GM20000 (cell line): ENCODE measurements around the gene ENO1.
A peak's percentile ranks its signal among the peaks of the same experiment; 100 is the strongest.

ENCODE experiments used
- DNase-seq: peaks from one replicate; pipeline ENCODE4 v3.0.0; 2012; ENCODE audit warnings: low spot score
- CTCF ChIP-seq: IDR thresholded peaks from 2 replicates; pipeline ENCODE4 v1.5.1; 2012; ENCODE audit warnings: mild to moderate bottlenecking, control low read depth; ENCODE audit errors: extremely low read depth, missing control alignments

The ENO1 gene

DNA sequence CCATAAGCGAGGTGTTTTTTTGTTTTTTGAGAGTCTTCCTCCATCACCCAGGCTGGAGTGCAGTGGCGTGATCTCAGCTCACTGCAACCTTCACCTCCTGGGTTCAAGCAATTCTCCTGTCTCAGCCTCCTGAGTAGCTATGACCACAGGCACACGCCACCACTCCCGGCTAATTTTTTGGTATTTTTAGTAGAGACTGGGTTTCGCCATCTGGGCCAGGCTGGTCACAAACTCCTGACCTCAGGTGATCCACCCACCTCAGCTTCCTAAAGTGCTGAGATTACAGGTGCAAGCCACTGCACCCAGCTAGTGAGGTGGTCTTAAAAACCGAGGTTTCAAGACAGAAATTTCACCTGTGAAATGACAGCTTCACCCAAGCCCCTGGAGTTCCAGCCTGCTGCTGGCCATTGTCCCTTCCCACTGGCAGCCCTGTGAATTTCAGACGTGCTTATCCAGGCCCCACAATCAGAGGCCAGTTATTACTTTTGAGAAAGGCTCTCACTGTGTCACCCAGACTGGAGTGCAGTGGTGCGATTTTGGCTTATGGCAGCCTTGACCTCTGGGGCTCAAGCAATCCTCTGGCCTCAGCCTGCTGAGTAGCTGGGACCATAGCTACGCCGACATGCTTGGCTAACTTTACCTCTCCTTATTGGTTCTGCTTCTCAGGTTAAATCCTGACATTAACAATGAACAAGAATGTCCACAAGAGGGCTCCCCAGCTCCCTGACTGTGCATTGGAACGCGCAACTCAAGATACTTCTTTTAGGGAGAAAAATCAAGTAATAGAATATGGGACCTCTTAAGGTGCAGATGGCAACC lies 19.4 kb downstream of the ENO1 start:
- TF ChIP-seq CTCF, result no peak
- no peak for DNase-seq

DNA sequence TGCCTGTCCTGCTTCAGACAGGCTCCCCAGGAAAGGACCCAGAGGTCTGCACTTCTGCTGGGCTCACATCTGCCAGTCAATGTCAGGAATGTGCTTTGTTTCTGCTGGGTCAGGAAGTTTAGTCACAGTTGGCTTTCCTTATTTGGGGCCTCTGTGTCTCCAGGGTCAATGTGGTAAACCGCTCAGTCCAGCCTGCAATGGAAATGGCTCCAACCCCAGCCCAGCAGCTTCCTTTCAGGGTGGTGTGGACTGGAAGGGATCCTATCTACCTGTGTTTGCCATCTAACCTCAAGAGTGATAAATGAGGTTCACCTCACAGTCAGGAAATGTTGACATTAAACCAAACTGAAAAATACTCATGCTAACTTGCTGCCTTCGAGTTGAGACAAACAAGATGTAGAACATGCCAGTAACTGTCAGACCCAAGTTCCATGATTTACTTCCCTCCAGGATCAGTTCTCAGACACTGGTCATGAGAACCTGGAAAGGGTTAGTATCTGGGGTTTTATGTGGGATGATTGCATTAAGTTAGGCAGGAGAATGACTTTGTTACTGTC lies 20.3 kb downstream of the ENO1 start:
- DNase-seq, result no peak
- TF ChIP-seq CTCF, result no peak

GRCh38 chr1:8856689-8857412 lies 21.6 kb downstream of the ENO1 start:
- no peak for TF ChIP-seq CTCF
- no peak for DNase-seq

- no peak for DNase-seq
- TF ChIP-seq CTCF, result no peak
Measured at GRCh38 chr1:8854240-8854639, 24.2 kb downstream of the ENO1 start.

- no peak for DNase-seq
- TF ChIP-seq CTCF, result no peak
Measured at GRCh38 chr1:8851060-8851459, 27.4 kb downstream of the ENO1 start.

DNA sequence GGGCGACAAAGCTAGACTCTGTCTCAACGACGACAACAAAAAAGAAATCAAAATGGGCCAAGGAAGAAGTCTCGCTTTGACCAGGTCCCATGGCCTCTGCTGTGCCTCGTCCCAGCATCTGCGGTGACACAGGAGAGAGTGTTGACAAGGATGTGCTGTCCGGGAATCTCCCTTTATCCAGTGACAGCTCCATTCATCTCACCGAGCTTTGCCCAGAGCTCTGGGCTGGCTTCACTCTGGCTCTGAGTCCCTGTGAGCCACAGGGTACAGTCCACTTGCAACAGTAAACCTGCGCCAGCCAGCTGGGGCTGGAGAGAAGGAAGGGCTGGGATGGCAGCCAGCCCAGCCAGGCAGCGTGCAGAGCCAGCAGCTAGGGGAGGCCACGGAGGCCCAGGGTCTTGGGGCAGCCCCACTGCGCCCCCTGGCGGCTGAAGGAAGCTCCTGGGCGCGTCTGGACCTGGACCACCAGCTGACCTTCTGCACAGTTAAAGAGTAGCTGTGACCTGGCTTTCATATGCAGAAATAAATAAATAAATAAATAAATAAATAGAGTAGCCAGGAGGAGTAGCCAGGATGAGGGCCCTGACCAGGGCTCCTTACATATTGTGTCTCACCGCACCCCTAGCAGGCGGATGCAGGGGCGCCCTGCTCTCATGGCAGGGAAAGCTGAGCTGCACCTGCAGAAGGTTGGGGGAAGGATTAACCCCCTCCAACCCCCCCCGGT lies 29.7 kb downstream of the ENO1 start:
- peak; percentile 84 for DNase-seq
- peak; percentile 80 for TF ChIP-seq CTCF
